ENCODE measurements around the gene MTCH1. TPM values are rescaled to one million over a fixed set of nuclear protein-coding genes. Genes with fewer than 3 reads are reported as not detected.

Gene MTCH1
- total RNA-seq, 1 experiment from 2014 or later: 161 TPM

- Histone ChIP-seq H3K79me2 (ENCODE audit: insufficient read depth, low read length) (no peaks in the 10 kb centered on the region), H3K9me2 (ENCODE audit: insufficient read depth) (no peaks in the 10 kb centered on the region), H3K36me3 (ENCODE audit: control insufficient read depth in 1 of 2, insufficient read depth in 2 of 2, low read length in 2 of 2) (no peaks in the 10 kb centered on the region), H3K9me3 (ENCODE audit: control insufficient read depth in 1 of 2, insufficient read depth in 1 of 2, low read depth in 1 of 2, low read length in 2 of 2) (no peaks in the 10 kb centered on the region), H3K9ac (ENCODE audit: low read length) (no peak overlapping the region), H2AFZ (ENCODE audit: low read depth, low read length, poor library complexity, severe bottlenecking) (no peak overlapping the region), H3K4me2 (ENCODE audit: low read length) (no peak overlapping the region), H3K4me3 (replicated peaks in 1 of 2; ENCODE audit: low read depth in 1 of 2, low read length in 2 of 2) (no peak overlapping the region), H3K27ac (ENCODE audit: low read depth, low read length) (no peak overlapping the region), H4K20me1 (ENCODE audit: insufficient read depth) (no peaks in the 10 kb centered on the region), H3K4me1 (ENCODE audit: control insufficient read depth in 1 of 2, insufficient read depth in 2 of 2, low read length in 2 of 2) (peaks cover 3 to 9% of the 10 kb centered on the region in 2 experiments; a peak in 3 of 4 replicates), H3K27me3 (ENCODE audit: insufficient read depth, low read length) (no peaks in the 10 kb centered on the region)
- intact Hi-C loops (cut with micrococcal nuclease): no loop called here
- ChIA-PET RAD21 (ENCODE audit: low non-redundant PET in 1 of 2, low total read pairs in 2 of 2, uncharacterized antibody in 2 of 2, unreplicated experiment in 2 of 2) (no interaction called here), POLR2A (no interaction called here), CTCF (no interaction called here)
- DNase-seq (ENCODE audit: low read depth, low spot score) (no peak), ATAC-seq (no peak)
- no TSS peak for BruUV-seq (replicated peaks)
- TF ChIP-seq EZH2phosphoT487 (IDR thresholded peaks at IDR 0.05; ENCODE audit: borderline replicate concordance): no peak
Observed at GRCh38 chr6:36930483-36930882, 55.5 kb downstream of the MTCH1 start.

- Histone ChIP-seq H4K20me1 (ENCODE audit: insufficient read depth) (no peaks in the 10 kb centered on the region), H3K9ac (ENCODE audit: low read length) (no peak overlapping the region), H3K4me2 (ENCODE audit: low read length) (no peak overlapping the region), H3K4me1 (ENCODE audit: control insufficient read depth in 1 of 2, insufficient read depth in 2 of 2, low read length in 2 of 2) (peaks cover 3 to 9% of the 10 kb centered on the region in 2 experiments; a peak in 3 of 4 replicates), H3K4me3 (replicated peaks in 1 of 2; ENCODE audit: low read depth in 1 of 2, low read length in 2 of 2) (no peak overlapping the region), H3K27me3 (ENCODE audit: insufficient read depth, low read length) (no peaks in the 10 kb centered on the region), H3K27ac (ENCODE audit: low read depth, low read length) (no peak overlapping the region), H3K9me3 (ENCODE audit: control insufficient read depth in 1 of 2, insufficient read depth in 1 of 2, low read depth in 1 of 2, low read length in 2 of 2) (no peaks in the 10 kb centered on the region), H3K36me3 (ENCODE audit: control insufficient read depth in 1 of 2, insufficient read depth in 2 of 2, low read length in 2 of 2) (no peaks in the 10 kb centered on the region), H2AFZ (ENCODE audit: low read depth, low read length, poor library complexity, severe bottlenecking) (no peak overlapping the region), H3K79me2 (ENCODE audit: insufficient read depth, low read length) (no peaks in the 10 kb centered on the region), H3K9me2 (ENCODE audit: insufficient read depth) (no peaks in the 10 kb centered on the region)
- ATAC-seq: no peak
- no peak for TF ChIP-seq ZBTB33 (IDR thresholded peaks at IDR 0.05; ENCODE audit: extremely low read depth, insufficient replicate concordance, low read length)
- TF ChIP-seq ZFX (IDR thresholded peaks at IDR 0.05): no peak
- TF ChIP-seq POLR2AphosphoS5 (IDR thresholded peaks at IDR 0.05; ENCODE audit: low read depth, low read length): no peak
- TF ChIP-seq YY1 (IDR thresholded peaks at IDR 0.05; ENCODE audit: extremely low read depth, insufficient replicate concordance, low read depth, low read length): no peak
- no peak for TF ChIP-seq EZH2 (IDR thresholded peaks at IDR 0.05)
- no peak for TF ChIP-seq ELF1 (IDR thresholded peaks at IDR 0.05; ENCODE audit: borderline replicate concordance, low read depth)
- TF ChIP-seq SIN3A (IDR thresholded peaks at IDR 0.05; ENCODE audit: low read depth): no peak
- no peak for TF ChIP-seq JUND (IDR thresholded peaks at IDR 0.05)
- TF ChIP-seq MAX (IDR thresholded peaks at IDR 0.05): no peak
- TF ChIP-seq CEBPB (IDR thresholded peaks at IDR 0.05; ENCODE audit: low read depth): no peak
- no peak for TF ChIP-seq TCF7L2 (IDR thresholded peaks at IDR 0.05; ENCODE audit: borderline replicate concordance, extremely low read depth, insufficient read depth, insufficient read length)
- no peak for TF ChIP-seq CTCF (IDR thresholded peaks at IDR 0.05 in 2 of 3, conservative IDR thresholded peaks at IDR 0.05 in 1 of 3; ENCODE audit: borderline replicate concordance in 1 of 3, insufficient read depth in 1 of 3, low read depth in 2 of 3, low read length in 2 of 3)
- TF ChIP-seq EZH2phosphoT487 (IDR thresholded peaks at IDR 0.05; ENCODE audit: borderline replicate concordance): no peak
- BruUV-seq (replicated peaks): no TSS peak
- ChIA-PET CTCF (no interaction called here), RAD21 (ENCODE audit: low non-redundant PET in 1 of 2, low total read pairs in 2 of 2, uncharacterized antibody in 2 of 2, unreplicated experiment in 2 of 2) (no interaction called here), POLR2A (no interaction called here)
- DNase-seq (ENCODE audit: low read depth, low spot score): no peak
- intact Hi-C loops (cut with micrococcal nuclease): no loop called here
Observed at GRCh38 chr6:36929607-36930006, 56.4 kb downstream of the MTCH1 start.

Data from HCT116 (cell line).